ENCODE measurements around the gene LRRC74B.
"Not testable (repeated sequence)": the region's sequence is repeated elsewhere in the genome, so short reads cannot be mapped to it uniquely, and the experiment has no call there.

Gene LRRC74B

GRCh38 chr22:21077884-21078508, 32.2 kb downstream of the LRRC74B start:
- no peak for DNase-seq

GRCh38 chr22:21078916-21079315, 33.2 kb downstream of the LRRC74B start:
- DNase-seq = no peak

DNA sequence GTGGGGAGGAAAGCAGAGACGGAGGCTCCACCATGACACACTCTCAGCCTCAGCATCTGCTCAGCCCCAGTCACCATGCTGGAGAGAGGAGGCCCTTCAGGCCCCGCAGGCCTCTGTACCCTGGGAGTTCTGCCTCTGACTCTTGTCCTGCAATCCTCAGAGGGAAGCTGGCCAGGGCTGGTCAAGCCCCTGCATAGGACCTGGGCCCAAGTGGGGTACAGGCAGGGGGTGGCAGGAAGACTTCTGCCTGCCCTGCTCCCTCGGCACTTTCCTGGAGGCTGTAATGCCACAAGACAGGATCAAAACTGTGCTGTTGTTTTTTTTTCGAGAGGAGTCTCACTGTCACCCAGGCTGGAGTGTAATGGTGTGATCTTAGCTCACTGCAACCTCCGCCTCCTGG, 33.7 kb downstream of the LRRC74B start:
- DNase-seq = no peak

GRCh38 chr22:21080435-21081137, 34.8 kb downstream of the LRRC74B start:
- no peak for DNase-seq

- no peak for DNase-seq
These were observed 36.5 kb downstream of the LRRC74B start for GRCh38 chr22:21082248-21082647.

DNA sequence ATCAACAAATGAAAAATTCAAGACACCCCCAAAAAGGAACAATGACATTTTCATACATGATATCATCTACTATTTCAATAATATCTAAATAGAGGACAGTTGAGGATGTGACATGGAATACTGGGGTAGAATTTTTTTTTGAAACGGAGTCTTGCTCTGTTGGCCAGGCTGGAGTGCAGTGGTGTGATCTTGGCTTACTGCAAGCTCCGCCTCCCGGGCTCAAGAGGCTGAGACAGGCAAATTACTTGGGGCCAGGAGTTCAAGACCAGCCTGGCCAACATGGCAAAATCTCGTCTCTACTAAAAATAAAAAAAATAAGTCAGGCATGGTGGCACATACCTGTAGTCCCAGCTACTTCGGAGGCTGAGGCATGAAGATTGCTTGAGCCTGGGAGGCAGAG, 41.4 kb downstream of the LRRC74B start:
- DNase-seq = no peak

DNA sequence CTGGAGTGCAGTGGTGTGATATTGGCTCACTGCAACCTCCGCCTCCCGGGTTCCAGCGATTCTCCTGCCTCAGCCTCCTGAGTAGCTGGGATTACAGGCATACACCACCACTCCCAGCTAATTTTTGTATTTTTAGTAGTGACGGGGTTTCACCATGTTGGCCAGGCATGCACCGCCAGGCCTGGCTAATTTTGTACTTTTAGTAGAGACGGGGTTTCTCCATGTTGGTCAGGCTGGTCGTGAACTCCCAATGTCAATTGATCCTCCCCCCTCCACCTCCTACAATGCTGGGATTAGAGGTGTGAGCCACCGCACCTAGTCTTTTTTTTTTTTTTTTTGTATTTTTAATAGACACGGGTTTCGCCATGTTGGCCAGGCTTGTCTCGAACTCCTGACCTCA, 42.2 kb downstream of the LRRC74B start:
- not testable (repeated sequence) for DNase-seq

GRCh38 chr22:21091220-21091619, 45.5 kb downstream of the LRRC74B start:
- not testable (repeated sequence) for DNase-seq

GRCh38 chr22:21092797-21093554, 47.2 kb downstream of the LRRC74B start:
- DNase-seq = no peak

DNA sequence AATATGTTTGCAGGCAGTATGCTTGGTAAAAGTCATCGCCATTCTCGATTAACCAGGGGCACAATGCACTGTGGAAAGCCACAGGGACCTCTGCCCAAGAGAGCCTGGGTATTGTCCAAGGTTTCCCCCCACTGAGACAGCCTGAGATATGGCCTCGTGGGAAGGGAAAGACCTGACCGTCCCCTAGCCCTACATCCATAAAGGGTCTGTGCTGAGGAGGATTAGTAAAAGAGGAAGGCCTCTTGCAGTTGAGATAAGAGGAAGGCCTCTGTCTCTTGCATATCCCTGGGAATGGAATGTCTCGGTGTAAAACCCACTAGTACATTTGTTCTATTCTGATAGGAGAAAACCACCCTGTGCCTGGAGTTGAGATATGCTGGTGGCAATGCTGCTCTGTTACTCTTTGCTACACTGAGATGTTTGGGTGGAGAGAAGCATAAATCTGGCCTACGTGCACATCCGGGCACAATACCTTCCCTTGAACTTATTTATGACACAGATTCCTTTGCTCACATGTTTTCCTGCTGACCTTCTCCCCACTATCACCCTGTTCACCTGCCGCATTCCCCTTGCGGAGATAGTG, 47.9 kb downstream of the LRRC74B start:
- DNase-seq = not testable (repeated sequence)

DNA sequence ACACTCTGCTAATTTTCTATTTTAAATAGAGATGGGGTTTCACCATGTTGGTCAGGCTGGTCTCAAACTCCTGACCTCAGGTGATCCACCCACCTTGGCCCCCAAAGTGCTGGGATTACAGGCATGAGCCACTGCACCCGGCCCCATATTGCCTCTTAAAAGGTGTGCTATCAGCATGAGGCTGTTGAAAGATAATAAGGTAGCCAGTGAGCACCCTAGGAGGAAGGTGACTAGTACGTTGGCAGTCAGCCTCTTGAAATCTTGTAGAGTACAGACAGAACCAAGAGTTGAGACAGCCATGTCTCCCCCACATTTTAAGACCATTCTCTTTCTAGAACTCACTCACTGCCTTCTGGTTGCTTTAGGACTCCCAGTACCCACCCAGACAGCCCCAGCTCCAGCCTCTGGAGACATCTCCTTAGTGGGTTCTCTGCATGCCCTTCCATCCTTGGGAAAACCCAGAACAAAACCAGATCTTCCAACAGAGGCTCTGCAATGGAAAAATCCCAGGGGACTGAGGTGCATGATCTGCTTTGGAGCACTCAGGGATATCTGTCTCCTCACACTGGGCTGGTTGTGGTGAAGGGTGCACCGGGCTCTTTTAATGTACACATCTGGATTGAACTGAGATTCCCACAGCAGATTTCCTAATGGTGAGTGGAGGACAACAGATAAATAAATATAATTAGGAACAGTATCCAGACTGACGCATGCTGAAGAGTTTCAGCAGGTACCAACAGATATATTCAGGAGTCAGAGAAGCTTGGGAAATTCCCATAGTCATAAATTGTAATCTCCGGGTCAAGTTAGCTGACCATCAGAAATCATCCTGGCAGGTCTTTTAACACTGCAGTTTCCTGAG, 49.4 kb downstream of the LRRC74B start:
- DNase-seq = no peak

GRCh38 chr22:21095773-21096107, 50.0 kb downstream of the LRRC74B start:
- DNase-seq = no peak

- not testable (repeated sequence) for DNase-seq
These were observed 51.1 kb downstream of the LRRC74B start for GRCh38 chr22:21096878-21097277.

DNA sequence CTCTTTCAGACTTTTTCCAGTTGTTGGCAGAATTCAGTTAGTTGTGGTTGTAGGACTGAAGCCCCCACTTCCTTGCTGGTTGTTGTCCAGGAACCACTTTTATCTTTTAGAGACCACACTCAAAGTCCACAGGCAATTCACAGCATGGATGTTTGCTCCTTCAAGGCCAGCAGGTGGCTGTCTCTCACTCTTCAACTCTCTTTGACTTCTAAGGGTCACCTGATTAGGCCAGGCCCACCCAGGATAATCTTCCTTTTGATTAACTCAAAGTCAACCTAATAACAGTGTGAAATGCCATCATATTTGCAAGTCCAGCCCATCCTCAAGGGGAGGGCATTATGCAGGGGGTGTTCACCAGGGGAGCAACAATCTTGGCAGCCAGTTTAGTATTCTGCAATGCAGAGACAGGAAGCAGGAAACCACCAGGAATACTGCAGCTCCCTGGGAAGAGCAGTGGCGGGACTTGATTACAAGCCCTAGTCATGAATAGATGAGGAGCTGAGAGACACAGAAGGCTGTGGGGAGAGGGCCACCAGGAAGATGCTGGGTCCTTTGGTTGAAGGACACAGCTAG, 52.4 kb downstream of the LRRC74B start:
- no peak for DNase-seq

- DNase-seq = no peak
These were observed 53.8 kb downstream of the LRRC74B start for GRCh38 chr22:21099578-21099977.

- no peak for DNase-seq
These were observed 54.6 kb downstream of the LRRC74B start for GRCh38 chr22:21100149-21101032.

- DNase-seq = no peak
These were observed 56.3 kb downstream of the LRRC74B start for GRCh38 chr22:21101877-21102638.

GRCh38 chr22:21102659-21103267, 57.0 kb downstream of the LRRC74B start:
- peak; percentile 74 to 85 for DNase-seq

DNA sequence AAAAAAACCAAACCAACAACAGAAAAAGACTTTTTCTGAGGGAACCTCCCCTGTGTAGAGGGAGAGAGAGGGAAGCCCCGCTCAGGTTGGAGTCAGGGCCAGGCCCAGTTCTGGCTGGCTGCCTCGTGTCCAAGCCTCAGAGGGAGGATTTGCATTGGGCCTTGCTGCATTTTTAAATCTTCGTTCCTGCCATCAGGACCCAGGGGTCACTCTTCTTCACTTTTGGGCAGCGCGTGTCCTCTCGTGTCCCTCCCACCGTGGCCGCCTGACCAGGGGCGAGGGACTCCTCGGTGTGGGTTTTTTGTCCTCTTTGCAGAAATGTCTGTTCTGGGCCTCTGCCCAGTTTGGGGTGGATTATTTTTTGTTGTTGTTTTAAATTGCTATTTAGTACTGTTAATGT, 57.9 kb downstream of the LRRC74B start:
- DNase-seq = no peak

DNA sequence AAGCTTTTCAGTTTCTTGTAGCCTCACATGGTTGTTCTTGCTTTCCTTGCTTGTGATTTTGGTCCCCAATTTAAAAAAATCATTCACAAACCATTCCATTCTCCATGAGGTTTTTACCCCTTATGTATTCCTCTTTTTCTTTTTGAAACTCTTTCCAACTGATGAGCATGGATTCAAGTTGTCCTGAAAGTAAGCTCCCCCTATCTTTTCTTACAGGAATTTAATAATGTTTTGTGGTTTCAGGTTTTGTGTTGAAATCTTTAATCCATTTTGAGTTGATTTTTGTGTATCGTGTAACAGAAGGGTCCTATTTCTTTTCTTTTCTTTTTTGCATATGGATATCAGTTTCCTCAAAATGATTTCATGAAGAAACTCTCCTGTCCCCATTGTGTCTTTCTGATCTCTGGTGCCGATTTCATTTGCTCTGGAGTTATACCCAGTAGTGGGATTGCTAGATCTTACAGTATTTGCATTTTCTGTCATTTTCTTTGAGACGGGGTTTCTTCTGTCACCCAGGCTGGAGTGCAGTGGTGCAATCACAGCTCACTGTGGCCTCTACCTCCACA, 58.5 kb downstream of the LRRC74B start:
- no peak for DNase-seq
